PFSK-1 (cell line): ENCODE results near the gene PLXND1.

ENCODE experiments used
- SIN3A ChIP-seq: IDR thresholded peaks from 2 replicates; pipeline ENCODE4 v1.6.1; 2012; ENCODE audit warnings: mild to moderate bottlenecking, low read length, moderate library complexity, borderline replicate concordance; ENCODE audit not compliant: insufficient read depth
- TF ChIP-seq, protein P1 (sequence below), 2 experiments: IDR thresholded peaks; 2 replicates each; pipeline versions ENCODE4 v1.6.1 to v1.8.0; 2011 to 2012; ENCODE audit warnings: low read depth in 2 of 2, low read length in 2 of 2, control low read depth in 1 of 2, inconsistent platforms in 1 of 2, mild to moderate bottlenecking in 1 of 2, moderate library complexity in 1 of 2; ENCODE audit not compliant: insufficient read depth in 1 of 2

- no peak for TF ChIP-seq SIN3A
- TF ChIP-seq, protein P1, sequence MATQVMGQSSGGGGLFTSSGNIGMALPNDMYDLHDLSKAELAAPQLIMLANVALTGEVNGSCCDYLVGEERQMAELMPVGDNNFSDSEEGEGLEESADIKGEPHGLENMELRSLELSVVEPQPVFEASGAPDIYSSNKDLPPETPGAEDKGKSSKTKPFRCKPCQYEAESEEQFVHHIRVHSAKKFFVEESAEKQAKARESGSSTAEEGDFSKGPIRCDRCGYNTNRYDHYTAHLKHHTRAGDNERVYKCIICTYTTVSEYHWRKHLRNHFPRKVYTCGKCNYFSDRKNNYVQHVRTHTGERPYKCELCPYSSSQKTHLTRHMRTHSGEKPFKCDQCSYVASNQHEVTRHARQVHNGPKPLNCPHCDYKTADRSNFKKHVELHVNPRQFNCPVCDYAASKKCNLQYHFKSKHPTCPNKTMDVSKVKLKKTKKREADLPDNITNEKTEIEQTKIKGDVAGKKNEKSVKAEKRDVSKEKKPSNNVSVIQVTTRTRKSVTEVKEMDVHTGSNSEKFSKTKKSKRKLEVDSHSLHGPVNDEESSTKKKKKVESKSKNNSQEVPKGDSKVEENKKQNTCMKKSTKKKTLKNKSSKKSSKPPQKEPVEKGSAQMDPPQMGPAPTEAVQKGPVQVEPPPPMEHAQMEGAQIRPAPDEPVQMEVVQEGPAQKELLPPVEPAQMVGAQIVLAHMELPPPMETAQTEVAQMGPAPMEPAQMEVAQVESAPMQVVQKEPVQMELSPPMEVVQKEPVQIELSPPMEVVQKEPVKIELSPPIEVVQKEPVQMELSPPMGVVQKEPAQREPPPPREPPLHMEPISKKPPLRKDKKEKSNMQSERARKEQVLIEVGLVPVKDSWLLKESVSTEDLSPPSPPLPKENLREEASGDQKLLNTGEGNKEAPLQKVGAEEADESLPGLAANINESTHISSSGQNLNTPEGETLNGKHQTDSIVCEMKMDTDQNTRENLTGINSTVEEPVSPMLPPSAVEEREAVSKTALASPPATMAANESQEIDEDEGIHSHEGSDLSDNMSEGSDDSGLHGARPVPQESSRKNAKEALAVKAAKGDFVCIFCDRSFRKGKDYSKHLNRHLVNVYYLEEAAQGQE (IDR thresholded peaks at IDR 0.05; ENCODE audit: insufficient read depth in 1 of 2, low read depth in 2 of 2, low read length in 2 of 2): no peak
Measured at GRCh38 chr3:129651435-129652202, 45.1 kb upstream of the PLXND1 start.
